H1 (cell line): ENCODE data around the gene RNF5. TPM values are rescaled to one million over a fixed set of nuclear protein-coding genes. Genes with fewer than 3 reads are reported as not detected.

ENCODE experiments used
- CTCF ChIA-PET: fragments of 300-600 bp; sonication (Branson Sonifier 250); formaldehyde crosslinking; loops from one replicate; lab custom pipeline; 2021; ENCODE audit not compliant: partially characterized antibody; lab: Charles Lee
- POLR2A ChIA-PET: fragments of 300-600 bp; sonication (Branson Sonifier 250); formaldehyde crosslinking; loops from one replicate; lab custom pipeline; 2021; ENCODE audit warnings: inconsistent platforms; ENCODE audit not compliant: partially characterized antibody; lab: Charles Lee
- DNase-seq, 2 experiments: peaks; one replicate each; pipeline versions ENCODE4 v3.0.0 to v3.0.0-alpha.2; 2010 to 2022; ENCODE audit warnings: low spot score in 2 of 2, low read depth in 1 of 2, mixed read lengths in 1 of 2
- FAIRE-seq: peaks from 2 replicates; lab custom pipeline; 2011; peaks lifted over from hg19 to GRCh38; lab: Jason Lieb, UNC
- H2AFZ ChIP-seq: 2 replicates; pipeline ENCODE4 v1.8.1; 2012; ENCODE audit warnings: low read length, inconsistent platforms
- H2AK5ac ChIP-seq: 2 replicates; pipeline ENCODE4 v1.6.1; 2013; ENCODE audit warnings: low read depth, low read length
- H2BK120ac ChIP-seq: replicated peaks from 2 replicates; pipeline ENCODE3; 2013; ENCODE audit warnings: low read depth, low read length, inconsistent platforms
- H2BK12ac ChIP-seq: 2 replicates; pipeline ENCODE4 v1.6.1; 2013; ENCODE audit warnings: low read depth, low read length
- H2BK15ac ChIP-seq: 2 replicates; pipeline ENCODE4 v1.6.1; 2013; ENCODE audit warnings: low read length
- H2BK20ac ChIP-seq: 2 replicates; pipeline ENCODE4 v1.6.1; 2013; ENCODE audit warnings: low read length
- H2BK5ac ChIP-seq: 2 replicates; pipeline ENCODE4 v1.6.1; 2013; ENCODE audit warnings: low read depth, low read length
- H3K14ac ChIP-seq: 2 replicates; pipeline ENCODE4 v1.6.1; 2013; ENCODE audit warnings: inconsistent platforms; ENCODE audit not compliant: insufficient read length
- H3K18ac ChIP-seq: 2 replicates; pipeline ENCODE4 v1.6.1; 2013; ENCODE audit warnings: low read length; ENCODE audit errors: extremely low read depth
- H3K23ac ChIP-seq: 2 replicates; pipeline ENCODE4 v1.6.1; 2013; ENCODE audit warnings: inconsistent platforms; ENCODE audit not compliant: insufficient read length
- H3K23me2 ChIP-seq: 2 replicates; pipeline ENCODE4 v1.6.1; 2013; ENCODE audit warnings: low read depth, low read length
- H3K27ac ChIP-seq: 2 replicates; pipeline ENCODE4 v1.6.1; 2011; ENCODE audit warnings: low read depth, low read length, inconsistent platforms
- H3K27me3 ChIP-seq, 4 experiments: replicated peaks in 1 of 4; 1 replicate in 1 of 4; 2 replicates in 3 of 4; pipeline versions ENCODE4 v1.6.1 to v1.8.1; 2011 to 2013; ENCODE audit warnings: low read length in 3 of 4, mild to moderate bottlenecking in 3 of 4, inconsistent platforms in 2 of 4, mixed read lengths in 2 of 4, moderate library complexity in 1 of 4; ENCODE audit not compliant: control insufficient read depth in 3 of 4, insufficient read depth in 3 of 4; ENCODE audit errors: extremely low read depth in 1 of 4
- H3K36me3 ChIP-seq, 4 experiments: 2 replicates each; pipeline versions ENCODE4 v1.6.1 to v1.8.1; 2011 to 2013; ENCODE audit warnings: mild to moderate bottlenecking in 4 of 4, low read length in 3 of 4, moderate library complexity in 2 of 4, control low read depth in 1 of 4, inconsistent platforms in 1 of 4; ENCODE audit not compliant: insufficient read depth in 4 of 4, control insufficient read depth in 2 of 4
- H3K4ac ChIP-seq: replicated peaks from 2 replicates; pipeline ENCODE3; 2013; ENCODE audit warnings: low read length, low read depth, mixed read lengths, inconsistent platforms; ENCODE audit not compliant: insufficient read length
- H3K4me1 ChIP-seq, 4 experiments: replicated peaks in 1 of 4; 1 replicate in 1 of 4; 2 replicates in 3 of 4; pipeline versions ENCODE4 v1.6.1 to v1.8.1; 2011 to 2013; ENCODE audit warnings: low read length in 3 of 4, inconsistent platforms in 2 of 4, mixed read lengths in 1 of 4; ENCODE audit not compliant: insufficient read depth in 4 of 4, control insufficient read depth in 3 of 4
- H3K4me2 ChIP-seq, 2 experiments: 2 replicates each; pipeline versions ENCODE4 v1.6.1 to v1.8.1; 2011 to 2013; ENCODE audit warnings: low read depth in 2 of 2, low read length in 2 of 2, control low read depth in 1 of 2, inconsistent platforms in 1 of 2, mild to moderate bottlenecking in 1 of 2; ENCODE audit not compliant: insufficient read depth in 1 of 2
- H3K4me3 ChIP-seq, 4 experiments: fragments of 200-600, 300-600 bp in 1 of 4; sonication (generic), shearing (Covaris generic), sonication (Bioruptor Twin) in 1 of 4; 2 replicates each; pipeline versions ENCODE4 v1.5.1 to v1.8.1; 2011 to 2016; ENCODE audit warnings: low read length in 4 of 4, low read depth in 3 of 4, control low read depth in 2 of 4, inconsistent platforms in 2 of 4, mild to moderate bottlenecking in 2 of 4, mixed read lengths in 1 of 4, moderate library complexity in 1 of 4; ENCODE audit not compliant: insufficient read depth in 2 of 4; ENCODE audit errors: extremely low read depth in 1 of 4
- H3K56ac ChIP-seq: replicated peaks from 2 replicates; pipeline ENCODE3; 2013; ENCODE audit warnings: low read depth, mild to moderate bottlenecking, mixed read lengths, low read length, inconsistent platforms; ENCODE audit not compliant: insufficient read length
- H3K79me1 ChIP-seq: 2 replicates; pipeline ENCODE4 v1.6.1; 2013; ENCODE audit warnings: low read depth, low read length, control low read depth
- H3K79me2 ChIP-seq, 2 experiments: 2 replicates each; pipeline versions ENCODE4 v1.6.1 to v1.8.1; 2012 to 2013; ENCODE audit warnings: low read length in 2 of 2, mild to moderate bottlenecking in 2 of 2, inconsistent platforms in 1 of 2; ENCODE audit not compliant: insufficient read depth in 2 of 2, control insufficient read depth in 1 of 2
- H3K9ac ChIP-seq, 4 experiments: replicated peaks in 1 of 4; 1 replicate in 1 of 4; 2 replicates in 3 of 4; pipeline versions ENCODE4 v1.6.1 to v1.8.1; 2011 to 2013; ENCODE audit warnings: low read depth in 3 of 4, low read length in 3 of 4, control low read depth in 2 of 4, mild to moderate bottlenecking in 2 of 4, moderate library complexity in 2 of 4, inconsistent platforms in 1 of 4; ENCODE audit errors: extremely low read depth in 1 of 4
- H3K9me3 ChIP-seq, 2 experiments: 2 replicates each; pipeline versions ENCODE4 v1.6.1 to v1.8.1; 2012 to 2013; ENCODE audit warnings: mild to moderate bottlenecking in 2 of 2, moderate library complexity in 2 of 2, control low read depth in 1 of 2, inconsistent platforms in 1 of 2, low read depth in 1 of 2, low read length in 1 of 2, mixed read lengths in 1 of 2; ENCODE audit not compliant: insufficient read depth in 2 of 2
- H4K20me1 ChIP-seq, 2 experiments: replicated peaks in 1 of 2; 2 replicates each; pipeline versions ENCODE3 to v1.8.1; 2011 to 2013; ENCODE audit warnings: inconsistent platforms in 2 of 2, low read length in 2 of 2, mild to moderate bottlenecking in 1 of 2; ENCODE audit not compliant: insufficient read depth in 2 of 2, control insufficient read depth in 1 of 2
- H4K5ac ChIP-seq: 2 replicates; pipeline ENCODE4 v1.6.1; 2013; ENCODE audit warnings: low read length, low read depth, mixed read lengths, inconsistent platforms; ENCODE audit not compliant: insufficient read length
- H4K8ac ChIP-seq: 2 replicates; pipeline ENCODE4 v1.8.0; 2013; ENCODE audit warnings: mild to moderate bottlenecking, moderate library complexity, low read length, inconsistent platforms; ENCODE audit not compliant: insufficient read depth; ENCODE audit errors: extremely low read depth
- H4K91ac ChIP-seq: replicated peaks from 2 replicates; pipeline ENCODE3; 2013; ENCODE audit warnings: low read length, mixed read lengths, inconsistent platforms; ENCODE audit not compliant: insufficient read length
- CEBPB ChIP-seq: IDR thresholded peaks from 2 replicates; pipeline ENCODE4 v1.6.1; 2012; ENCODE audit warnings: low read depth, low read length
- CHD2 ChIP-seq: IDR thresholded peaks from 2 replicates; pipeline ENCODE4 v1.6.1; 2012; ENCODE audit warnings: low read length, improper control_type of control experiment
- JUND ChIP-seq: IDR thresholded peaks from 2 replicates; pipeline ENCODE4 v1.6.1; 2011; ENCODE audit warnings: mild to moderate bottlenecking, improper control_type of control experiment, low read length
- KDM4A ChIP-seq: IDR thresholded peaks from one replicate; pipeline ENCODE4 v1.7.1; 2012; ENCODE audit warnings: low read depth, mild to moderate bottlenecking, moderate library complexity, low read length, inconsistent platforms; ENCODE audit not compliant: severe bottlenecking
- SAP30 ChIP-seq: fragments of 300-600 bp; sonication (generic); IDR thresholded peaks from 2 replicates; pipeline ENCODE4 v1.7.1; 2012; ENCODE audit warnings: low read length, moderate library complexity, mild to moderate bottlenecking, inconsistent platforms; ENCODE audit not compliant: insufficient read depth, insufficient replicate concordance
- WGBS, 2 experiments: shearing (Covaris generic) in 1 of 2; methylation state at CpG; one replicate each; pipeline versions ENCODE4 v1.1.6 to v1.1.7; 2013 to 2015; ENCODE audit warnings: low lambda C conversion rate in 2 of 2, mixed read lengths in 2 of 2, inconsistent platforms in 1 of 2, low coverage in 1 of 2, missing lambda C conversion rate in 1 of 2; ENCODE audit not compliant: insufficient replicate concordance in 2 of 2, insufficient coverage in 1 of 2, insufficient read length in 1 of 2; ENCODE audit errors: extremely low coverage in 1 of 2, missing lambda C conversion rate in 1 of 2; 5-methylcytosine and 5-hydroxymethylcytosine counted together
- polyA plus RNA-seq, 7 experiments: library from polyadenylated mRNA; depleted of rRNA in 3 of 7; stranded (reverse) in 5 of 7; unstranded in 2 of 7; fragments of >200 nt in 5 of 7; fragments of 200-250 nt in 2 of 7; gene quantifications; 1 replicate in 5 of 7; 2 replicates in 1 of 7; 4 replicates in 1 of 7; pipeline versions ENCODE4 v1.2.1 to v1.2.3, GENCODE V29; 2011 to 2013; ENCODE audit warnings: missing spikeins in 2 of 7, mixed read lengths in 2 of 7
- total RNA-seq: library from RNA; stranded (reverse); fragmentation: NEBNext Ultra II Directional; extraction: Animal tissue kit (Norgen Biotek cat#: 25700); gene quantifications from 2 replicates; pipeline ENCODE4 v1.2.1, GENCODE V29; 2021

RNF5 gene
- total and polyA plus RNA-seq, 2 of the 8 experiments (the other 6 are each of a cell fraction or from before 2014, with no cell fraction given) = 90.0 to 158 TPM

GRCh38 chr6:32168350-32168749 is 9.9 kb upstream of the RNF5 start:
- Histone ChIP-seq H2AK5ac (no peak overlapping the region), H4K5ac (no peak overlapping the region), H3K4me1 (peaks cover 1 to 9% (median 3%) of the 10 kb centered on the region in 4 experiments; a peak in 5 of 7 replicates), H3K79me2 (peaks cover 0 to 13% of the 10 kb centered on the region in 2 experiments; a peak in 3 of 4 replicates), H3K4me3 (no peak overlapping the region), H4K20me1 (peaks cover 2 to 7% of the 10 kb centered on the region in 2 experiments), H3K23ac (no peak overlapping the region), H3K18ac (no peak overlapping the region), H3K4ac (no peak overlapping the region), H3K79me1 (no peaks in the 10 kb centered on the region; the same call in 1 of the 2 replicates), H3K27ac (no peak overlapping the region), H4K8ac (no peak overlapping the region), H4K91ac (no peak overlapping the region), H3K9ac (no peak overlapping the region), H3K56ac (no peak overlapping the region), H2BK12ac (no peak overlapping the region), H3K14ac (no peak overlapping the region), H2BK20ac (no peak overlapping the region), H2BK120ac (no peak overlapping the region), H3K23me2 (no peaks in the 10 kb centered on the region), H3K9me3 (no peaks in the 10 kb centered on the region), H2BK15ac (no peak overlapping the region), H3K27me3 (no peaks in the 10 kb centered on the region), H2BK5ac (no peak overlapping the region), H2AFZ (no peak overlapping the region), H3K36me3 (peaks cover 4 to 41% (median 32%) of the 10 kb centered on the region in 4 experiments), H3K4me2 (no peak overlapping the region)
- ChIA-PET CTCF (interaction anchor here (1.1 to 6.7 kb wide), 6 partner anchors 10 to 54 kb away, joined by 3 to 72 read pairs (median 8); no protein-coding TSS in a partner anchor), POLR2A (interaction anchor here (0.9 to 6.8 kb wide), 10 partner anchors 8 to 198 kb away, joined by 3 to 49 read pairs (median 4); partner anchors contain the start of genes AGPAT1, FKBPL, PRRT1 and TNXB)
- DNase-seq (no peak), FAIRE-seq (no peak)
- 88% methylated on average over 2 of the region's 2 CpGs; no CpG with 5 or more reads in 1 of the 2 experiments for WGBS, 2 experiments
- TF ChIP-seq CHD2 = no peak
- no peak for TF ChIP-seq JUND
- no peak for TF ChIP-seq CEBPB
- TF ChIP-seq SAP30 = no peak
- no peak for TF ChIP-seq KDM4A
